Glutamatergic neuron (in vitro differentiated cells): ENCODE measurements around the gene VASN. TPM values are rescaled to one million over a fixed set of nuclear protein-coding genes. Genes with fewer than 3 reads are reported as not detected.
A peak's percentile ranks its signal among the peaks of the same experiment; 100 is the strongest.

Experiments used
- DNase-seq: peaks from one replicate; pipeline ENCODE4 v3.0.0; 2022
- H3K27ac Mint-ChIP-seq: one replicate; pipeline ENCODE4 v1.8.0; 2020; ENCODE audit warnings: mild to moderate bottlenecking, mixed read lengths, inconsistent platforms; ENCODE audit not compliant: unreplicated experiment
- H3K27me3 Mint-ChIP-seq: one replicate; pipeline ENCODE4 v1.8.0; 2020; ENCODE audit warnings: mild to moderate bottlenecking, moderate library complexity, mixed read lengths, inconsistent platforms; ENCODE audit not compliant: unreplicated experiment
- H3K36me3 Mint-ChIP-seq: one replicate; pipeline ENCODE4 v1.8.0; 2020; ENCODE audit warnings: mild to moderate bottlenecking, mixed read lengths, inconsistent platforms; ENCODE audit not compliant: unreplicated experiment
- H3K4me1 Mint-ChIP-seq: one replicate; pipeline ENCODE4 v1.8.0; 2020; ENCODE audit warnings: mild to moderate bottlenecking, low read depth, mixed read lengths, inconsistent platforms; ENCODE audit not compliant: unreplicated experiment
- H3K4me3 Mint-ChIP-seq: one replicate; pipeline ENCODE4 v1.8.0; 2020; ENCODE audit warnings: mild to moderate bottlenecking, mixed read lengths, inconsistent platforms; ENCODE audit not compliant: unreplicated experiment
- H3K9me3 Mint-ChIP-seq: one replicate; pipeline ENCODE4 v1.8.0; 2020; ENCODE audit warnings: mild to moderate bottlenecking, moderate library complexity, mixed read lengths, inconsistent platforms; ENCODE audit not compliant: unreplicated experiment
- CTCF ChIP-seq: fragments of 200-600 bp; sonication (generic); IDR thresholded peaks from one replicate; pipeline ENCODE4 v1.5.0; 2021; ENCODE audit not compliant: partially characterized antibody, unreplicated experiment
- total RNA-seq: library from RNA; stranded (reverse); fragmentation: NEBNext Ultra II Directional; extraction: Animal tissue kit (Norgen Biotek cat#: 25700); gene quantifications from one replicate; pipeline ENCODE4 v1.2.1, GENCODE V29; 2021; ENCODE audit not compliant: unreplicated experiment

The VASN gene
- total RNA-seq, 1 donor from 2014 or later, result 4.1 TPM

DNA sequence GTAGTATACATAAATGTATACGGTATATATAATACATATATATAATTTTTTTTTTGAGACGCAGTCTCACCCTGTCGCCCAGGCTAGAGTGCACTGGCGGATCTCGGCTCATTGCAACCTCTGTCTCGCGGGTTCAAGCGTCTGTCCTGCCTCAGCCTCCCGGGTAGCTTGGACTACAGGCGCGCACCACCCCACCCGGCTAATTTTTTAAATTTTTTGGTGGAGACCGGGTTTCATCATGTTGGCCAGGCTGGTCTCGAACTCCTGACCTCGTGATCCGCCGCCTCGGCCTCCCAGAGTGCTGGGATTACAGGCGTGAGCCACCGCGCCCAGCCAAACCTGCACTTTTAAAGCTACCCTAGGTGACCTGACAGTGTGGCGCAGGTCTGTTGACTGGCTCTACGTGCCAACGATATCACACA lies 21.3 kb upstream of the VASN start:
- Mint-ChIP-seq H3K9me3 (peaks cover 4% of the 10 kb centered on the region), H3K4me3 (peak overlapping the region; percentile 89), H3K27ac (peak overlapping the region; percentile 34), H3K36me3 (no peaks in the 10 kb centered on the region), H3K4me1 (peaks cover 3% of the 10 kb centered on the region), H3K27me3 (peaks cover 5% of the 10 kb centered on the region)
- no peak for DNase-seq
- TF ChIP-seq CTCF, result no peak

DNA sequence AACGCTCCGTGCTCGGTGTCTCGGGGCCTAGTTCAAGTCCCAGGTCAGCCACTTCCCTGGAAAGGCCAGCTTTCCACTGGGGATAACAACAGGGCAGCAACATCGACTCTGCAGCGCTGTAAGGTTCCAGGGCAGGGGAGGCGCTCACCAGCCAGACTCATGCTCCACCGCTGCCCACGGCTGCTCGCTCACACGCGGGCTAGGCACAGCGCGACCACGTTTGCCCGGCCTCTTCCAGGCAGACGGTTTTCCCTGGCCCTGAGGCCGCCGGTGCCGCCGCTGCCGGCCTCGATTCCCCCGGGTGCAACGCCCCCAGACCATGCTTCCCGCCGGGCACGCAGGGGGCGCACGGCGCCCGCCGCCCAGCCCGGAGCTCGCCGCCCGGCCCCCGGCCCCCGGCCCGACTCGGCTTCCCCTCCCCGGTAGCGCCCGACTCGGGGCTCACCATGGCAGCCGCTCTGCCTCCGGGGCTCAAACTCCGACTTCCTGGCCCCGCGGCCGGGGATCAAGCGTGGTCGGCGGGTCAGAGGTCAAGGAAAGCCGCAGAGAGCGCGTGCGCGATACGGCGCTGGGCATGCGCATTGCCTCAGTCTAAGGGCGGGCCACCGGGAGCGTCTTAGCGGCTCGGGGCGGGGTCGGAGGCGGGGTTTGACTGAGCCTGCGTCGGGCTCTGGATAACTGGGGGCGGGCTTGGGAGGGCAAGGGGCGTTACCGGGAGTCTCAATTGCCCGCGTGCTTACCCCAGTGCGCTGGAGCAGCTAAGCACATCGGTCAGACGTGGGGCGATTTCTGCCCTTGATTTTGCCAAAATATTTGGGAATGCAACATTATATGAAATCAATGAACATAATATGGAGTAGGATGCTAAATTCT lies 20.6 kb upstream of the VASN start, which contains the start of gene PAM16:
Gene PAM16, minus strand, starts transcription at position 535 of the 873 bp plus-strand sequence. Its CDS starts 87 bp downstream, at position 448.
- Mint-ChIP-seq H3K27me3 (peaks cover 3% of the 10 kb centered on the region), H3K9me3 (peaks cover 4% of the 10 kb centered on the region), H3K4me1 (peaks cover 3% of the 10 kb centered on the region), H3K27ac (peak within 1 kb of the TSS; percentile 34), H3K36me3 (no peaks in the 10 kb centered on the region), H3K4me3 (peak within 1 kb of the TSS; percentile 89)
- DNase-seq, result peak; percentile 99
- no peak for TF ChIP-seq CTCF

DNA sequence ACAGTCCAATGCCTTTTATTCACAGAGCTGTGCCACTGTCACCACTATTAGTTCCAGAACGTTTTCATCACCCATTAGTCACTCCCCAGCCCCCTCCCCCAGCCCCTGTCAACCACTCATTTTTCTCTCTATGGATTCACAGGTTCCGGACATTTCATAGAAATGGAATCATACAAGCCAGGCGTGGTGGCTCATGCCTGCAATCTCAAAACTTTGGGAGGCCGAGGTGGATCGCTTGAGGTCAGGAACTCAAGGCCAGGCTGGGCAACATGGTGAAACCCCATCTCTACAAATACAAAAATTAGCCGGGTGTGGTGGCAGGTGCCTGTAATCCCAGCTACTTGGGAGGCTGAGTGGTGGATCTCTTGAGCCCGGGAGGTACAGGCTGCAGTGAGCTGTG lies 19.8 kb upstream of the VASN start:
- TF ChIP-seq CTCF, result no peak
- no peak for DNase-seq
- H3K27me3 Mint-ChIP-seq, result peaks cover 3% of the 10 kb centered on the region
- H3K4me3 Mint-ChIP-seq, result peak overlapping the region; percentile 70
- peaks cover 4% of the 10 kb centered on the region for H3K9me3 Mint-ChIP-seq
- H3K4me1 Mint-ChIP-seq, result peaks cover 3% of the 10 kb centered on the region
- no peak overlapping the region for H3K27ac Mint-ChIP-seq
- H3K36me3 Mint-ChIP-seq, result no peaks in the 10 kb centered on the region

DNA sequence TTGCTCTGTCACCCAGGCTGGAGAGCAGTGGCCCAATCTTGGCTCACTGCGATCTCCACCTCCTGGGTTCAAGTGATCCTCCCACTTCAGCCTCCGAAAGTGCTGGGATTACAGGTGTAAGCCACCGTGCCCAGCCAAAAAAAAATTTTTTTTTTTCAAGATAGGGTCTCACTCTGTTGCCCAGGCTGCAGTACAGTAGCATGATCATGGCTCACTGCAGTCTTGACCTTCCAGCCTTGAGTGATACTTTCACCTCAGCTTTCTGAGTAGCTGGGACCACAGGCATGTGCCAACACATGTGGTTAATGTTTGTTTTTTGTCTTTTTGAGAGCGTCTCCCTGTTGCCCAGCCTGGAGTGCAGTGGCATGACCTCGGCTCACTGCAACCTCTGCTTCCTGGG lies 18.8 kb upstream of the VASN start:
- peaks cover 3% of the 10 kb centered on the region for H3K27me3 Mint-ChIP-seq
- no peaks in the 10 kb centered on the region for H3K36me3 Mint-ChIP-seq
- H3K4me3 Mint-ChIP-seq, result no peak overlapping the region
- DNase-seq, result no peak
- no peak overlapping the region for H3K27ac Mint-ChIP-seq
- peaks cover 4% of the 10 kb centered on the region for H3K9me3 Mint-ChIP-seq
- no peak for TF ChIP-seq CTCF
- peaks cover 3% of the 10 kb centered on the region for H3K4me1 Mint-ChIP-seq

DNA sequence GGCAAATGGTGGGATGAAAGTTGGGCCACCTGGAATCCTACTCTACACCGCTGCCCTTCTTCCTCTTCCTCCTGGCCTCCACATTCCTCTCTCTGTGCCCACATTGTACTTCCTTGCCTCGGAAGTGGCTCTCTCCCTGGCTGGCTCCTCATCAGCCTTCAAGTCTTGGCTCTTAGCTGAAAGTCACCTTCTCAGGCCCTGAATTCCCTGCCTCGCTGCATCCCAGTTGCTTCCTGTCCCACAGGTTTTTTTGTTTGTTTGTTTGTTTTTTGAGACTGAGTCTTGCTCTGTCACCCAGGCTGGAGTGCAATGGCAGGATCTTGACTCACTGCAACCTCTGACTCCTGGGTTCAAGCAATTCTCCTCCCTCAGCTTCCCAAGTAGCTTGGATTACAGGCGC lies 18.0 kb upstream of the VASN start:
- H3K27me3 Mint-ChIP-seq, result no peaks in the 10 kb centered on the region
- H3K36me3 Mint-ChIP-seq, result no peaks in the 10 kb centered on the region
- no peak overlapping the region for H3K4me3 Mint-ChIP-seq
- TF ChIP-seq CTCF, result no peak
- no peak for DNase-seq
- H3K9me3 Mint-ChIP-seq, result peaks cover 2% of the 10 kb centered on the region
- no peak overlapping the region for H3K27ac Mint-ChIP-seq
- H3K4me1 Mint-ChIP-seq, result no peaks in the 10 kb centered on the region
